Keratinocyte (primary cell): ENCODE data around the gene CAPNS2. TPM values are rescaled to one million over a fixed set of nuclear protein-coding genes. Genes with fewer than 3 reads are reported as not detected.

Experiments used
- DNase-seq: peaks from one replicate; pipeline ENCODE4 v3.0.0-alpha.2; 2011; ENCODE audit warnings: low read depth, missing footprints, low spot score
- FAIRE-seq: peaks from 2 replicates; lab custom pipeline; 2011; peaks lifted over from hg19 to GRCh38; lab: Jason Lieb, UNC
- H2AFZ ChIP-seq: 2 replicates; pipeline ENCODE4 v1.6.0; 2012; ENCODE audit warnings: low read length, control low read depth, inconsistent platforms; ENCODE audit not compliant: control insufficient read depth
- H3K27ac ChIP-seq: 2 replicates; pipeline ENCODE4 v1.5.1; 2011; ENCODE audit warnings: low read length; ENCODE audit not compliant: control insufficient read depth, insufficient read depth
- H3K27me3 ChIP-seq: 3 replicates; pipeline ENCODE4 v1.6.0; 2011; ENCODE audit warnings: low read length; ENCODE audit not compliant: control insufficient read depth, insufficient read depth; ENCODE audit errors: extremely low read depth
- H3K36me3 ChIP-seq, 2 experiments: 2 replicates in 1 of 2; 3 replicates in 1 of 2; pipeline ENCODE4 v1.5.1; 2011; ENCODE audit warnings: low read length in 2 of 2, mild to moderate bottlenecking in 1 of 2; ENCODE audit not compliant: control insufficient read depth in 2 of 2, insufficient read depth in 2 of 2; ENCODE audit errors: extremely low read depth in 1 of 2
- H3K4me1 ChIP-seq: 3 replicates; pipeline ENCODE4 v1.5.1; 2011; ENCODE audit warnings: low read length; ENCODE audit not compliant: control insufficient read depth, insufficient read depth; ENCODE audit errors: extremely low read depth
- H3K4me2 ChIP-seq: 3 replicates; pipeline ENCODE4 v1.6.0; 2011; ENCODE audit warnings: low read depth, low read length; ENCODE audit not compliant: control insufficient read depth, insufficient read depth; ENCODE audit errors: extremely low read depth
- H3K4me3 ChIP-seq, 3 experiments: fragments of 200-600 bp in 1 of 3; sonication (generic) in 1 of 3; 2 replicates in 2 of 3; 3 replicates in 1 of 3; pipeline ENCODE4 v1.5.1; 2011 to 2016; ENCODE audit warnings: low read length in 3 of 3, mild to moderate bottlenecking in 3 of 3, control low read depth in 2 of 3, inconsistent platforms in 1 of 3, low read depth in 1 of 3, mixed read lengths in 1 of 3, mixed run types in 1 of 3, moderate library complexity in 1 of 3; ENCODE audit not compliant: control insufficient read depth in 2 of 3, insufficient read depth in 2 of 3; ENCODE audit errors: extremely low read depth in 1 of 3
- H3K79me2 ChIP-seq: 2 replicates; pipeline ENCODE4 v1.6.0; 2012; ENCODE audit warnings: low read length; ENCODE audit not compliant: control insufficient read depth, insufficient read depth
- H3K9ac ChIP-seq: 3 replicates; pipeline ENCODE4 v1.6.0; 2011; ENCODE audit warnings: low read length; ENCODE audit not compliant: control insufficient read depth, insufficient read depth; ENCODE audit errors: extremely low read depth
- H3K9me1 ChIP-seq: 3 replicates; pipeline ENCODE4 v1.6.0; 2011; ENCODE audit warnings: low read length; ENCODE audit not compliant: control insufficient read depth, insufficient read depth; ENCODE audit errors: extremely low read depth
- H3K9me3 ChIP-seq: 2 replicates; pipeline ENCODE4 v1.5.1; 2012; ENCODE audit warnings: low read depth, low read length; ENCODE audit not compliant: control insufficient read depth
- H4K20me1 ChIP-seq: 3 replicates; pipeline ENCODE4 v1.6.0; 2011; ENCODE audit warnings: low read length; ENCODE audit not compliant: control insufficient read depth, insufficient read depth; ENCODE audit errors: extremely low read depth
- EZH2 ChIP-seq: IDR thresholded peaks from one replicate; pipeline ENCODE4 v1.6.1; 2012; ENCODE audit warnings: inconsistent platforms, mild to moderate bottlenecking, low read length, moderate library complexity
- dilution Hi-C: fragments of 300-500 bp; cut with MboI; formaldehyde crosslinking; loops from one replicate; pipeline ENCODE4 v1.7.0; 2020; ENCODE audit warnings: low sequenced_read_pairs; ENCODE audit not compliant: extremely low pct_ligation_motif_present
- polyA minus RNA-seq, 3 experiments: library from RNA; depleted of rRNA, polyadenylated mRNA; stranded (reverse); fragments of >200 nt; gene quantifications; 1 replicate in 1 of 3; 2 replicates in 1 of 3; 3 replicates in 1 of 3; pipeline ENCODE4 v1.2.3, GENCODE V29; 2011
- polyA plus RNA-seq, 5 experiments: library from polyadenylated mRNA; depleted of rRNA in 3 of 5; stranded (reverse) in 3 of 5; stranded (forward) in 1 of 5; unstranded in 1 of 5; fragments of >200 nt; gene quantifications; 1 replicate in 1 of 5; 2 replicates in 3 of 5; 3 replicates in 1 of 5; pipeline versions ENCODE4 v1.2.1 to v1.2.3, GENCODE V29; 2011 to 2012; ENCODE audit warnings: missing spikeins in 2 of 5, low read depth in 1 of 5, low replicate concordance in 1 of 5
- TF ChIP-seq, protein P1 (sequence below), 3 experiments: IDR thresholded peaks in 1 of 3; conservative IDR thresholded peaks in 1 of 3; optimal IDR thresholded peaks in 1 of 3; 2 replicates in 2 of 3; 3 replicates in 1 of 3; pipeline versions ENCODE3 to v1.5.1; 2011; ENCODE audit warnings: low read length in 3 of 3, mild to moderate bottlenecking in 3 of 3, moderate library complexity in 2 of 3, control low read depth in 1 of 3, inconsistent platforms in 1 of 3; ENCODE audit not compliant: insufficient read depth in 2 of 3; ENCODE audit errors: extremely low read depth in 1 of 3

The CAPNS2 gene
- polyA plus RNA-seq (39.4 to 82.8 TPM (median 70.5 TPM) in 3 replicates), polyA minus RNA-seq (0.95 to 36.4 TPM (median 32.8 TPM) in 3 replicates)
- polyA plus RNA-seq (2011; ENCODE audit: low read depth): 194 TPM
- polyA plus RNA-seq (2011; cell fraction: cytosol; rRNA removed): 61.1 and 89.4 TPM in 2 replicates
- polyA plus RNA-seq (2011; cell fraction: nucleus; rRNA removed): 91.4 and 118 TPM in 2 replicates
- 30.0 and 146 TPM in 2 replicates for polyA plus RNA-seq (2012; ENCODE audit: low replicate concordance)
- 17.6 TPM for polyA minus RNA-seq (2011; cell fraction: cytosol; rRNA and poly(A)+ RNA removed)
- polyA minus RNA-seq (2011; cell fraction: nucleus; rRNA and poly(A)+ RNA removed): 15.3 and 31.8 TPM in 2 replicates

DNA sequence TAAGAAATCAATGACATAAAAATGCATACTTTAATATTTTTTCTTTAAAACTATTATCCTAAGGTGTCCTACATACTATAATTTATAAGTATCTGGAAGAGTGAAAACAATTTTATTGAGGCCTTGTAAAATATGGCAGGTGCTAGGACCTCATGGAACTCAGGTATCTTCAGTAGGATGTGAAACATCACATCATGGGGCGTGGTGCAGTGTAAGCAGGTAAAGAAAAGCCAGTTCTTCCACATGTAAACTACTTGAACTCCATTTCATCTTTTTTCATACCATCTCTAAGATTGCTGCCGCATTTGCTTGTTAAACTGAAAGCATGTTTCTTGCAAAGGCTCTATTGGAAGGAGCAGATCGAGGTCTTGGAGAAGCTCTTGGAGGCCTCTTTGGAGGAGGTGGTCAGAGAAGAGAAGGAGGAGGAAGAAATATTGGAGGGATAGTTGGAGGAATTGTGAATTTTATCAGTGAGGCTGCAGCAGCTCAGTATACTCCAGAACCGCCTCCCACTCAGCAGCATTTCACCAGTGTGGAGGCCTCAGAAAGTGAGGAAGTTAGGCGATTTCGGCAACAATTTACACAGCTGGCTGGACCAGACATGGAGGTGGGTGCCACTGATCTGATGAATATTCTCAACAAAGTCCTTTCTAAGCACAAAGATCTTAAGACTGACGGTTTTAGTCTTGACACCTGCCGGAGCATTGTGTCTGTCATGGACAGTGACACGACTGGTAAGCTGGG lies at the start of gene CAPNS2:
TSS of gene CAPNS2 (plus strand) at position 253 of the 744 bp plus-strand sequence. CDS start at position 326, 73 bp downstream.
- H3K4me2 ChIP-seq: peak within 1 kb of the TSS; percentile 98
- DNase-seq: no peak
- H2AFZ ChIP-seq: peak within 1 kb of the TSS; percentile 55
- TF ChIP-seq EZH2: no peak
- TF ChIP-seq, protein P1, sequence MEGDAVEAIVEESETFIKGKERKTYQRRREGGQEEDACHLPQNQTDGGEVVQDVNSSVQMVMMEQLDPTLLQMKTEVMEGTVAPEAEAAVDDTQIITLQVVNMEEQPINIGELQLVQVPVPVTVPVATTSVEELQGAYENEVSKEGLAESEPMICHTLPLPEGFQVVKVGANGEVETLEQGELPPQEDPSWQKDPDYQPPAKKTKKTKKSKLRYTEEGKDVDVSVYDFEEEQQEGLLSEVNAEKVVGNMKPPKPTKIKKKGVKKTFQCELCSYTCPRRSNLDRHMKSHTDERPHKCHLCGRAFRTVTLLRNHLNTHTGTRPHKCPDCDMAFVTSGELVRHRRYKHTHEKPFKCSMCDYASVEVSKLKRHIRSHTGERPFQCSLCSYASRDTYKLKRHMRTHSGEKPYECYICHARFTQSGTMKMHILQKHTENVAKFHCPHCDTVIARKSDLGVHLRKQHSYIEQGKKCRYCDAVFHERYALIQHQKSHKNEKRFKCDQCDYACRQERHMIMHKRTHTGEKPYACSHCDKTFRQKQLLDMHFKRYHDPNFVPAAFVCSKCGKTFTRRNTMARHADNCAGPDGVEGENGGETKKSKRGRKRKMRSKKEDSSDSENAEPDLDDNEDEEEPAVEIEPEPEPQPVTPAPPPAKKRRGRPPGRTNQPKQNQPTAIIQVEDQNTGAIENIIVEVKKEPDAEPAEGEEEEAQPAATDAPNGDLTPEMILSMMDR (optimal IDR thresholded peaks at IDR 0.05 in 1 of 3, IDR thresholded peaks at IDR 0.05 in 1 of 3, conservative IDR thresholded peaks at IDR 0.05 in 1 of 3; ENCODE audit: extremely low read depth in 1 of 3, insufficient read depth in 2 of 3, low read length in 3 of 3): no peak
- H4K20me1 ChIP-seq: no peaks in the 10 kb centered on the region
- H3K4me3 ChIP-seq: peak within 1 kb of the TSS; percentile 48 to 92 (median 57)
- H3K9me3 ChIP-seq: no peaks in the 10 kb centered on the region
- no peaks in the 10 kb centered on the region for H3K27me3 ChIP-seq
- H3K79me2 ChIP-seq: peaks cover 13% of the 10 kb centered on the region
- peak within 1 kb of the TSS; percentile 97 for H3K27ac ChIP-seq
- H3K9me1 ChIP-seq: no peaks in the 10 kb centered on the region
- H3K36me3 ChIP-seq: peaks cover 0 to 6% of the 10 kb centered on the region in 2 experiments
- dilution Hi-C loops: no loop called here
- peak; percentile 90 for FAIRE-seq
- H3K4me1 ChIP-seq: peaks cover 33% of the 10 kb centered on the region
- peak within 1 kb of the TSS; percentile 81 for H3K9ac ChIP-seq

DNA sequence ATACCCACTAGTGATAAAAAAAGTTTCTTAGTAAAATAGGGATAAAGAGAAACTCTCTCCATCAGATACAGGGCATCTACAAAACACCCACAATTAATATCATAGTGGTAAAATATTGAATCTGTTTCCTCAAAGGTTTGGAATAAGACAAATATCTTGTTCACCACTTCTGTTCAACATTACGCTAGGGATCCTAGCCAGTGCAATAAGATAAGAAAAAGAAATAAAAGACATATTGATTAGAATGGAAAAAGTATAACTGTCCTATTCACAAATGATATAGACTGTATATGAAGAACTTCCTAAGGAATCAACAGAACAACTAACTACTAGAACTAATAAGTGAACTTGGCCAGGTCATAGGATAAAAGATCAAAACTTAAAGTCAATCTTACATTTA lies 44.7 kb upstream of the CAPNS2 start:
- Histone ChIP-seq H3K9ac (no peak overlapping the region), H3K79me2 (peaks cover 10% of the 10 kb centered on the region), H2AFZ (no peak overlapping the region), H3K4me1 (peaks cover 16% of the 10 kb centered on the region), H3K9me3 (peaks cover 2% of the 10 kb centered on the region), H3K27ac (no peak overlapping the region), H3K4me2 (no peak overlapping the region), H3K36me3 (no peaks in the 10 kb centered on the region), H3K4me3 (no peak overlapping the region), H3K9me1 (no peaks in the 10 kb centered on the region), H4K20me1 (no peaks in the 10 kb centered on the region), H3K27me3 (no peaks in the 10 kb centered on the region)
- no peak for FAIRE-seq
- DNase-seq: no peak
- dilution Hi-C loops: no loop called here
- TF ChIP-seq EZH2: no peak
- TF ChIP-seq, protein P1 (optimal IDR thresholded peaks at IDR 0.05 in 1 of 3, IDR thresholded peaks at IDR 0.05 in 1 of 3, conservative IDR thresholded peaks at IDR 0.05 in 1 of 3; ENCODE audit: extremely low read depth in 1 of 3, insufficient read depth in 2 of 3, low read length in 3 of 3): no peak
